Measurements from ENCODE around the gene TSPAN15.

TSPAN15 gene

DNA sequence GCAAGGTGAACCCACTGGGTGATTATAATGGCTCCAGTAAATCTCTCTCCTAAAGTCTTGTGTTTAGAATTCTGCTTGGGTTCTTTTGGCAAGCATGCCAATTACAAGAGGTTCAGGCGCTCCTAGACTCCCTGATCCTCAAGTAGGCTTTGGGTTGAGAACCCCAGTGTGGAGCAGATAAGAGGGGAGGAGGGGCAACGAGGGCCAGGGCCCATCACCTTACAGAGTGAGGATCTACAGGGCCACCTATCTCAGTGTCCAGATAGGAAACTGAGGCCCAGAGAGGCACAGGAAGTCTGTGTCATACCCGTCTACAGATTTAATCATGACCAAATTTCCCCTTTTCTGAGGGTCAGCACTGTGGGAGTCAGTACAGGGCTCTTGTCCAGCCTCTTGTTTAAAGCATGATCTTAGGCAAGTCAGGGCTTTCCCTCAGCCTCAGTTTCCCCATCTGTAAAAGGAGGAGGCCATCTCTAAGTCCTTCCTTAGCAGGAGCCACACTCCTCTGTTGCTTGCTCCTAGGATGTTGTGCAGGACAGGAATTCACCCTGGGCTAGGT is 39.0 kb upstream of the TSPAN15 start:
- no peaks in the 10 kb centered on the region; the same call in 1 of the 2 replicates for H3K4me1 ChIP-seq (ENCODE audit: control insufficient read depth, insufficient read depth, low read length)
- CTCF ChIA-PET = interaction anchor here (0.6 to 2.1 kb wide), 6 partner anchors 35 to 200 kb away, joined by 3 to 9 read pairs (median 4); no protein-coding TSS in a partner anchor
- no peak overlapping the region for H3K27ac ChIP-seq (ENCODE audit: extremely low read depth, low read depth, low read length)
- no peaks in the 10 kb centered on the region for H3K9me3 ChIP-seq (ENCODE audit: control insufficient read depth, insufficient read depth, low read depth, low read length)
- POLR2A ChIA-PET = no interaction called here
- no peak overlapping the region for H3K4me3 ChIP-seq (ENCODE audit: low read depth, low read length)
- H3K36me3 ChIP-seq (ENCODE audit: control insufficient read depth in 2 of 2, insufficient read depth in 1 of 2, low read length in 2 of 2) = no peaks in the 10 kb centered on the region
- no peak for TF ChIP-seq ZNF514 (tag by site-specific recombination; IDR thresholded peaks at IDR 0.05)
- no peak for TF ChIP-seq ZBTB7A (tag by site-specific recombination; IDR thresholded peaks at IDR 0.05; ENCODE audit: low read depth)
- TF ChIP-seq ZNF624 (tag by site-specific recombination; IDR thresholded peaks at IDR 0.05) = no peak
- TF ChIP-seq IKZF3 (tag by site-specific recombination; IDR thresholded peaks at IDR 0.05) = no peak
- no peak for TF ChIP-seq ZNF416 (tag by site-specific recombination; IDR thresholded peaks at IDR 0.05)
- no peak for TF ChIP-seq ZNF792 (tag by site-specific recombination; IDR thresholded peaks at IDR 0.05)
- TF ChIP-seq ZNF24 (tag by site-specific recombination; IDR thresholded peaks at IDR 0.05) = no peak
- no peak for TF ChIP-seq MZF1 (tag by site-specific recombination; IDR thresholded peaks at IDR 0.05; ENCODE audit: borderline replicate concordance)
- TF ChIP-seq ZNF548 (tag by site-specific recombination; IDR thresholded peaks at IDR 0.05) = no peak

DNA sequence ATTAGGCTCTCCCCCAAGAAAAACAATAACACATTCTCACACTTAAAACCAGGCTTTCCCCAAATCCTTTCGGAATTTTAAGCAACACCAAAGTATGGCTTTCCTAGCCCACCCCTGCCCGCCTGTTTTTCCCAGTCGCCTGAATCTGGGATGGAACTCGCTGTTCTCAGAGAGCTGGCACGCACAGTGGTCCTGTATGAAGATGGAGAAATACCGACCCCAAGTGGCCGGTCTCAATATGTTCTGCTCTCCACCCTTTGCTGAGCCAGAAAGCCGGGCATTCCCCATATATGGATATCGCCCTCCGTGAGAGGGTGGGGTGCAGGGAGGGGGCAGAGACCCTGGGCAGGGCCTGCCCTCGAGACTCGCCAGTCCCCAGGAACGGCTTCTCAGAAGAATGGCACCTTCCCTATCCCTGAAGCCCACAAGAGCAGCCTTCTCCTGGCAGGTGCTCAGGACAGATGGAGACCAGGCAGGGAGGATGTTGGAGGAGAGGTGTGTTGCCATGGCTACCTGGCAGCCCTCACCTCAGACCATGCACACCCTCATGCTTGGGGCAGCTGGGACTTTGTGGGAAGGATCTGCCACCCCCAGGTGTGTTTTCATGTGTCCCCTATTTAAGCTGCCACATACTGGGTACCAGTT is 37.9 kb upstream of the TSPAN15 start:
- ChIA-PET POLR2A (interaction anchor here (1.1 kb wide), 1 partner anchor 23 kb away, joined by 3 read pairs; no protein-coding TSS in a partner anchor), CTCF (interaction anchor here (0.5 to 2.0 kb wide), 7 partner anchors 34 to 1956 kb away, joined by 3 to 6 read pairs (median 3); no protein-coding TSS in a partner anchor)
- Histone ChIP-seq H3K36me3 (ENCODE audit: control insufficient read depth in 2 of 2, insufficient read depth in 1 of 2, low read length in 2 of 2) (no peaks in the 10 kb centered on the region), H3K4me1 (ENCODE audit: control insufficient read depth, insufficient read depth, low read length) (no peaks in the 10 kb centered on the region), H3K4me3 (ENCODE audit: low read depth, low read length) (no peak overlapping the region), H3K27ac (ENCODE audit: extremely low read depth, low read depth, low read length) (no peak overlapping the region), H3K9me3 (ENCODE audit: control insufficient read depth, insufficient read depth, low read depth, low read length) (no peaks in the 10 kb centered on the region)
- TF ChIP-seq ZNF311 (tag by site-specific recombination; IDR thresholded peaks at IDR 0.05; ENCODE audit: borderline replicate concordance) = no peak
- TF ChIP-seq, protein P1, sequence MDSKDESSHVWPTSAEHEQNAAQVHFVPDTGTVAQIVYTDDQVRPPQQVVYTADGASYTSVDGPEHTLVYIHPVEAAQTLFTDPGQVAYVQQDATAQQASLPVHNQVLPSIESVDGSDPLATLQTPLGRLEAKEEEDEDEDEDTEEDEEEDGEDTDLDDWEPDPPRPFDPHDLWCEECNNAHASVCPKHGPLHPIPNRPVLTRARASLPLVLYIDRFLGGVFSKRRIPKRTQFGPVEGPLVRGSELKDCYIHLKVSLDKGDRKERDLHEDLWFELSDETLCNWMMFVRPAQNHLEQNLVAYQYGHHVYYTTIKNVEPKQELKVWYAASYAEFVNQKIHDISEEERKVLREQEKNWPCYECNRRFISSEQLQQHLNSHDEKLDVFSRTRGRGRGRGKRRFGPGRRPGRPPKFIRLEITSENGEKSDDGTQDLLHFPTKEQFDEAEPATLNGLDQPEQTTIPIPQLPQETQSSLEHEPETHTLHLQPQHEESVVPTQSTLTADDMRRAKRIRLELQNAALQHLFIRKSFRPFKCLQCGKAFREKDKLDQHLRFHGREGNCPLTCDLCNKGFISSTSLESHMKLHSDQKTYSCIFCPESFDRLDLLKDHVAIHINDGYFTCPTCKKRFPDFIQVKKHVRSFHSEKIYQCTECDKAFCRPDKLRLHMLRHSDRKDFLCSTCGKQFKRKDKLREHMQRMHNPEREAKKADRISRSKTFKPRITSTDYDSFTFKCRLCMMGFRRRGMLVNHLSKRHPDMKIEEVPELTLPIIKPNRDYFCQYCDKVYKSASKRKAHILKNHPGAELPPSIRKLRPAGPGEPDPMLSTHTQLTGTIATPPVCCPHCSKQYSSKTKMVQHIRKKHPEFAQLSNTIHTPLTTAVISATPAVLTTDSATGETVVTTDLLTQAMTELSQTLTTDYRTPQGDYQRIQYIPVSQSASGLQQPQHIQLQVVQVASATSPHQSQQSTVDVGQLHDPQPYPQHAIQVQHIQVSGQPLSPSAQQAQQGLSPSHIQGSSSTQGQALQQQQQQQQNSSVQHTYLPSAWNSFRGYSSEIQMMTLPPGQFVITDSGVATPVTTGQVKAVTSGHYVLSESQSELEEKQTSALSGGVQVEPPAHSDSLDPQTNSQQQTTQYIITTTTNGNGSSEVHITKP (tag by site-specific recombination; IDR thresholded peaks at IDR 0.05) = peak; percentile 78; the same call in 1 of the 2 replicates
- TF ChIP-seq IKZF3 (tag by site-specific recombination; IDR thresholded peaks at IDR 0.05) = peak; percentile 86
- TF ChIP-seq, protein P2, sequence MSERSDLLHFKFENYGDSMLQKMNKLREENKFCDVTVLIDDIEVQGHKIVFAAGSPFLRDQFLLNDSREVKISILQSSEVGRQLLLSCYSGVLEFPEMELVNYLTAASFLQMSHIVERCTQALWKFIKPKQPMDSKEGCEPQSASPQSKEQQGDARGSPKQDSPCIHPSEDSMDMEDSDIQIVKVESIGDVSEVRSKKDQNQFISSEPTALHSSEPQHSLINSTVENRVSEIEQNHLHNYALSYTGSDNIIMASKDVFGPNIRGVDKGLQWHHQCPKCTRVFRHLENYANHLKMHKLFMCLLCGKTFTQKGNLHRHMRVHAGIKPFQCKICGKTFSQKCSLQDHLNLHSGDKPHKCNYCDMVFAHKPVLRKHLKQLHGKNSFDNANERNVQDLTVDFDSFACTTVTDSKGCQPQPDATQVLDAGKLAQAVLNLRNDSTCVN (tag by site-specific recombination; optimal IDR thresholded peaks at IDR 0.05) = peak; percentile 1
- TF ChIP-seq ZBTB20 (tag by site-specific recombination; IDR thresholded peaks at IDR 0.05) = no peak
- TF ChIP-seq ZNF660 (tag by site-specific recombination; IDR thresholded peaks at IDR 0.05) = 0 out of 2 replicates have a peak, but pooled peaks have one; percentile 27
- no peak for TF ChIP-seq ZNF677 (tag by site-specific recombination; IDR thresholded peaks at IDR 0.05)
- TF ChIP-seq ZBTB17 (tag by site-specific recombination; IDR thresholded peaks at IDR 0.05) = peak; percentile 48
- TF ChIP-seq ZNF132 (tag by site-specific recombination; IDR thresholded peaks at IDR 0.05; ENCODE audit: borderline replicate concordance) = no peak
- TF ChIP-seq, protein P3, sequence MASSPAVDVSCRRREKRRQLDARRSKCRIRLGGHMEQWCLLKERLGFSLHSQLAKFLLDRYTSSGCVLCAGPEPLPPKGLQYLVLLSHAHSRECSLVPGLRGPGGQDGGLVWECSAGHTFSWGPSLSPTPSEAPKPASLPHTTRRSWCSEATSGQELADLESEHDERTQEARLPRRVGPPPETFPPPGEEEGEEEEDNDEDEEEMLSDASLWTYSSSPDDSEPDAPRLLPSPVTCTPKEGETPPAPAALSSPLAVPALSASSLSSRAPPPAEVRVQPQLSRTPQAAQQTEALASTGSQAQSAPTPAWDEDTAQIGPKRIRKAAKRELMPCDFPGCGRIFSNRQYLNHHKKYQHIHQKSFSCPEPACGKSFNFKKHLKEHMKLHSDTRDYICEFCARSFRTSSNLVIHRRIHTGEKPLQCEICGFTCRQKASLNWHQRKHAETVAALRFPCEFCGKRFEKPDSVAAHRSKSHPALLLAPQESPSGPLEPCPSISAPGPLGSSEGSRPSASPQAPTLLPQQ (tag by site-specific recombination; IDR thresholded peaks at IDR 0.05) = no peak
- peak; percentile 65 for TF ChIP-seq ZNF335 (tag by site-specific recombination; conservative IDR thresholded peaks at IDR 0.05)
- peak; percentile 48; the same call in 1 of the 2 replicates for TF ChIP-seq ZNF600 (tag by site-specific recombination; IDR thresholded peaks at IDR 0.05)
- TF ChIP-seq, protein P4, sequence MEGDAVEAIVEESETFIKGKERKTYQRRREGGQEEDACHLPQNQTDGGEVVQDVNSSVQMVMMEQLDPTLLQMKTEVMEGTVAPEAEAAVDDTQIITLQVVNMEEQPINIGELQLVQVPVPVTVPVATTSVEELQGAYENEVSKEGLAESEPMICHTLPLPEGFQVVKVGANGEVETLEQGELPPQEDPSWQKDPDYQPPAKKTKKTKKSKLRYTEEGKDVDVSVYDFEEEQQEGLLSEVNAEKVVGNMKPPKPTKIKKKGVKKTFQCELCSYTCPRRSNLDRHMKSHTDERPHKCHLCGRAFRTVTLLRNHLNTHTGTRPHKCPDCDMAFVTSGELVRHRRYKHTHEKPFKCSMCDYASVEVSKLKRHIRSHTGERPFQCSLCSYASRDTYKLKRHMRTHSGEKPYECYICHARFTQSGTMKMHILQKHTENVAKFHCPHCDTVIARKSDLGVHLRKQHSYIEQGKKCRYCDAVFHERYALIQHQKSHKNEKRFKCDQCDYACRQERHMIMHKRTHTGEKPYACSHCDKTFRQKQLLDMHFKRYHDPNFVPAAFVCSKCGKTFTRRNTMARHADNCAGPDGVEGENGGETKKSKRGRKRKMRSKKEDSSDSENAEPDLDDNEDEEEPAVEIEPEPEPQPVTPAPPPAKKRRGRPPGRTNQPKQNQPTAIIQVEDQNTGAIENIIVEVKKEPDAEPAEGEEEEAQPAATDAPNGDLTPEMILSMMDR (tag by site-specific recombination; IDR thresholded peaks at IDR 0.05) = peak; percentile 55
- TF ChIP-seq ZBTB8A (tag by site-specific recombination; IDR thresholded peaks at IDR 0.05) = peak; percentile 74
- peak; percentile 92 for TF ChIP-seq ZNF654 (tag by site-specific recombination; IDR thresholded peaks at IDR 0.05; ENCODE audit: low read depth)
